Vagina (tissue), 2 donors: ENCODE results near the gene GALM.

Experiments
- POLR2A ChIP-seq, 2 donors: fragments of 450-650 bp; IDR thresholded peaks; one replicate each; pipeline ENCODE4 v1.6.1; 2017; ENCODE audit warnings: antibody characterized with exemption in 2 of 2, mild to moderate bottlenecking in 2 of 2, moderate library complexity in 2 of 2
- TF ChIP-seq, protein P1 (sequence below), 3 experiments: fragments of 450-650 bp in 2 of 3; fragments of 200-600 bp in 1 of 3; sonication (generic) in 1 of 3; IDR thresholded peaks; one replicate each; pipeline ENCODE4 v1.5.1; 2017 to 2019; ENCODE audit warnings: antibody characterized with exemption in 3 of 3, mild to moderate bottlenecking in 2 of 3, moderate library complexity in 2 of 3

DNA sequence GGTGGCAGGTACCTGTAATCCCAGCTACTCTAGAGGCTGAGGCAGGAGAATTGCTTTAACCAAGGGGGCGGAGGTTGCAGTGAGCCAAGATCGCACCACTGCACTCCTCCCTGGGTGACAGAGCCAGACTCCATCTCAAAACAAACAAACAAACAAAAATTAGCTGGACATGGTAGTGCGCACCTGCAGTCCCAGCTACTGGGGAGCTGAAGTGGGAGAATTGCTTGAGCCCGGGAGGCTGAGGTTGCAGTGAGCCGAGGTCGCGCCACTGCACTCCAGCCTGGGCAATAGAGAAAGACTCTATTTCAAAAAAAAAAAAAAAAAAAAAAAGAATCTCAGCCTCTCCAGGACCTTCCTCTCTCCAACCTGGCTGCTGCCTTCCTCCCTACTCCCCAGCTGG is 65.2 kb downstream of the GALM start:
- TF ChIP-seq, protein P1, sequence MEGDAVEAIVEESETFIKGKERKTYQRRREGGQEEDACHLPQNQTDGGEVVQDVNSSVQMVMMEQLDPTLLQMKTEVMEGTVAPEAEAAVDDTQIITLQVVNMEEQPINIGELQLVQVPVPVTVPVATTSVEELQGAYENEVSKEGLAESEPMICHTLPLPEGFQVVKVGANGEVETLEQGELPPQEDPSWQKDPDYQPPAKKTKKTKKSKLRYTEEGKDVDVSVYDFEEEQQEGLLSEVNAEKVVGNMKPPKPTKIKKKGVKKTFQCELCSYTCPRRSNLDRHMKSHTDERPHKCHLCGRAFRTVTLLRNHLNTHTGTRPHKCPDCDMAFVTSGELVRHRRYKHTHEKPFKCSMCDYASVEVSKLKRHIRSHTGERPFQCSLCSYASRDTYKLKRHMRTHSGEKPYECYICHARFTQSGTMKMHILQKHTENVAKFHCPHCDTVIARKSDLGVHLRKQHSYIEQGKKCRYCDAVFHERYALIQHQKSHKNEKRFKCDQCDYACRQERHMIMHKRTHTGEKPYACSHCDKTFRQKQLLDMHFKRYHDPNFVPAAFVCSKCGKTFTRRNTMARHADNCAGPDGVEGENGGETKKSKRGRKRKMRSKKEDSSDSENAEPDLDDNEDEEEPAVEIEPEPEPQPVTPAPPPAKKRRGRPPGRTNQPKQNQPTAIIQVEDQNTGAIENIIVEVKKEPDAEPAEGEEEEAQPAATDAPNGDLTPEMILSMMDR (IDR thresholded peaks at IDR 0.05) = no peak
- no peak for TF ChIP-seq POLR2A (IDR thresholded peaks at IDR 0.05)
